Loucy (cell line): ENCODE results near the gene SCAPER.

ENCODE experiments used
- CTCF ChIP-seq: fragments of 200-600 bp; sonication (generic); conservative IDR thresholded peaks from 2 replicates; pipeline ENCODE4 v1.5.1; 2014; ENCODE audit warnings: mild to moderate bottlenecking, antibody characterized with exemption, low read length
- EZH2phosphoT487 ChIP-seq: fragments of 200-600 bp; IDR thresholded peaks from 2 replicates; pipeline ENCODE4 v1.6.1; 2018; ENCODE audit warnings: antibody characterized with exemption, mild to moderate bottlenecking, moderate library complexity, borderline replicate concordance

GRCh38 chr15:76577879-76578512, 327.1 kb downstream of the SCAPER start:
- TF ChIP-seq CTCF (no peak), EZH2phosphoT487 (no peak)
